Activated naive CD8-positive, alpha-beta T cell treated with anti-CD3 and anti-CD28 coated beads, Interleukin-2, amount 10 ng/mL, durations not matched to agents 7 days and 5 days (primary cell): ENCODE data around the gene CENPM. TPM values are rescaled to one million over a fixed set of nuclear protein-coding genes. Genes with fewer than 3 reads are reported as not detected.

Source experiments
- ATAC-seq: fragments of 150-1000 bp; cut with Tn5 transposase; one replicate; pipeline ENCODE4 v1.10.0; 2021; ENCODE audit warnings: low read depth, moderate library complexity
- POLR2A ChIA-PET: fragments of 350-600 bp; sonication (Branson Sonifier 250); formaldehyde crosslinking; loops from one replicate; lab custom pipeline; 2021; ENCODE audit warnings: antibody characterized with exemption; lab: Charles Lee
- DNase-seq: peaks from one replicate; pipeline ENCODE4 v3.0.0; 2021
- H3K27ac Mint-ChIP-seq: one replicate; pipeline ENCODE4 v1.8.0; 2022; ENCODE audit warnings: mild to moderate bottlenecking, mixed read lengths
- H3K27me3 Mint-ChIP-seq: one replicate; pipeline ENCODE4 v1.8.0; 2022; ENCODE audit warnings: mild to moderate bottlenecking, moderate library complexity, mixed read lengths
- H3K36me3 Mint-ChIP-seq: one replicate; pipeline ENCODE4 v1.8.0; 2021; ENCODE audit warnings: mild to moderate bottlenecking, mixed read lengths
- H3K4me1 Mint-ChIP-seq: one replicate; pipeline ENCODE4 v1.8.0; 2021; ENCODE audit warnings: mixed read lengths
- H3K4me3 Mint-ChIP-seq: one replicate; pipeline ENCODE4 v1.8.0; 2022; ENCODE audit warnings: mild to moderate bottlenecking, moderate library complexity, mixed read lengths
- H3K9me3 Mint-ChIP-seq: one replicate; pipeline ENCODE4 v1.8.0; 2021; ENCODE audit warnings: mixed read lengths
- total RNA-seq, 2 experiments: library from RNA; stranded (reverse); gene quantifications; one replicate each; pipeline ENCODE4 v1.2.3, GENCODE V29; 2021

Gene CENPM
- total RNA-seq, 2 experiments from 2014 or later, result 45.4 to 53.2 TPM

DNA sequence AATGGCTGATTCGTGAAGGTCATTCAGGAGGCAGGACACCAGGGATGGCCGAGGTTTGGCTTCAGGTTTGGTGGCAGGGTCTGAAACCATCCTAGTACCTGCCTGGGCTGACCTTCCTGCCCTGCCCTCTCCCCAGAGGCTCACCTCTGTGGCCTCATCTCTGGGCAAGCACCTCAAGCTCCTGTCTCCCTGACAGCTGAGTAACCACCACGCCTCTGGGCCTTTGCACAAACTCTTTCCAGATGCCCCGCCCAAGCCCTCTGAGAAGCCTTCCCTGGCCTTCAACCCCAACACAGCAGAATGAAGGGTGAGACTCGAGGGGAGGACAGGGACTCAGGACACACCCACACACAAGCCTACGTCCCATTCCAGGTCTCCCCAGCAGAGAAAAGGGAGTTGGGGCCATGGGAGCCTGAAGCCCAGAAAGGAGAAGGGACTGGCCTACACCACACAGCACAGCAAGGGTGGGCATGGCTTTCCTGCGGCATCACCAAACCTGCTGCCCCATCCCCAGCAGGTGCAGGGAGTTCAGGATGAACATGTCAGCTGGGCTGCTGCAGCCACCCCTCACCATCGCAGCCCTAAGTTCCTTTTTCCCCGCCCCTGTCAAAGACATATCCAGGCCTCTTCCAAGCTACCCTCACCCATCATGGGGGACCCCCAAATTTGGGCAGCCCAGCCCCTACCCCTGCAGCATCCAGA, 34.5 kb downstream of the CENPM start:
- Mint-ChIP-seq H3K27me3 (peaks cover 61% of the 10 kb centered on the region), H3K4me1 (peaks cover 19% of the 10 kb centered on the region), H3K27ac (no peak overlapping the region), H3K9me3 (no peaks in the 10 kb centered on the region), H3K36me3 (peaks cover 4% of the 10 kb centered on the region), H3K4me3 (no peak overlapping the region)
- DNase-seq, result no peak
- no peak for ATAC-seq
- POLR2A ChIA-PET, result interaction anchor here (1.2 to 1.5 kb wide), 3 partner anchors 34 to 112 kb away, joined by 3 read pairs; partner anchors contain the start of genes CCDC134 and CENPM

DNA sequence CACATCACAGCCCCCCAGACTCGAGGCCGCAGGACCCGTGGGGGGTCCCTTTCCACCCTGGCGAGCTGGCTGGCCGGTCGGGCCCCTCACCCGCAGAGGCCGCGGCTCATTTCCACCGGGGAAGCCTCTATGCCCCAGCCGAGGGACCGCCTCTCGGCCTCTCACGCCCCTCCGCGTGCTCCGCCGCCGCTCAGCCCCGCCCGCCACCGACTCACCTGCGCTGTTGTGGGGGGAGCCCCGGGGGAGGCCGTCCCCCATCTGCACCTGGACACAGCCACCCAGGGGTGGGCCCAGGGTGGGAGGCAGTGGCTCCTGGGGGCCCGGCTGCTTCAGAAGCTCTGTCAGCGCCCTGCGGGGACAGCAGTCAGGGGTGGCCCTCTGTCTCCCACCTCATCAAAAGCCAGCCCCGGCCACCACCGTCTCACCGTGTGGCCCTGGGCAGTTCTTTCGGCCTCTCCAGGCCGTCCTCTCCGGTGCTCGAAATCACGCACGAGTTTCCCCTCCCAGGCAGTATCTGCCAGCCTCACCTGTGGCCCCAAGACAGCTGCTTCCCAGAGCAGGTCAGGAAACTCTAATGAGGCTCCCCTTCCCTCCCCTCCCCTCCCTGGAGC, 35.8 kb downstream of the CENPM start:
- ATAC-seq, result no peak
- no peak for DNase-seq
- POLR2A ChIA-PET, result interaction anchor here (1.5 kb wide), 1 partner anchor 36 kb away, joined by 3 read pairs; the partner anchor contains the start of gene CENPM
- H3K9me3 Mint-ChIP-seq, result no peaks in the 10 kb centered on the region
- peak overlapping the region; percentile 35 for H3K4me3 Mint-ChIP-seq
- peaks cover 4% of the 10 kb centered on the region for H3K36me3 Mint-ChIP-seq
- peaks cover 17% of the 10 kb centered on the region for H3K4me1 Mint-ChIP-seq
- H3K27ac Mint-ChIP-seq, result no peak overlapping the region
- H3K27me3 Mint-ChIP-seq, result peaks cover 47% of the 10 kb centered on the region

DNA sequence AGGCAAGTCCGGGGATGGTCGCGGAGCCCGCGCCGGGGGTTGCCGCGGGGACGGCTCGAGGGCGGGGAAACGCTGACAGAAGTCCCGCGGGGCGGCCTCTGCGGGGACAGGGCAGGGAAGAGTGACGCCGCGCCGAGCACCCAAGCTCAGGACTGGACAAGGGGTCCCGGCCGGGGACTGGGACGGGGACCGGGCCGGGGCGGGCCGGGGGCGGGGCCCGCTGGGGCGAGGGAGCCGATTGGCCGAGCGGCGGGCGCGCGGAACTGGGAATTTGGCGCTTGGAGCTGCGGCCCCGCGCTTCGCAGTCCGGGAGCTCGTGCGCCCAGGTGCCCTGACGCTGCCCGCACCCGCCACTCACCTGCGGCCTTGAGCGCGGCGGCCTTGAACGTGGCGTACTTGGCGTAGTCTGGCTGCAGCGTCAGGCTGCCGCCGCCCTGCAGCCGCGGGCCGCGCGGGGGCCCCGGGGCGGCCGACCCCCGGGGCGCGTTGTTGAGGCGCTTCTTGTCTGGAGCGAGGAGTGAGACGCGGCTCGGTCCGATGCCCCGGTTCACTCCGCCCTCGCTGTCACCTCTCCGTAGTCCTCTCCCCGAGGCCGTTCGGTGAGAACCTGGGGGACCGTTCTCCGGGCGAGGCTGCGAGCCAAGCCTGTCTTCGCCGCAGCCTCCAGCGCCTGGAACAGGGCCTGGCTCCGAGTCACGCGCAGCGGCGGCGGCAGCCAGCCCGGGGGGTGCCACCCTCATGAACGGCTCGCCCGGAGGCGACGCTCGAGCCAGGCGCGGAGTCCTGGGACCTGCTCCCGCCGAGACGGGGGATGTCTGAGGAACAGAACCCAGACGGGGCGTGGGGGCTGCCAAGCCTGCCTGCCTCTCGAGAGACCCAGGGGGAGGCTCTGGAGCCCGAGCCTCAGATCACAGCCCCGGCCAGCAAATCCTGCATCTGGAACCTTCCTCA, 36.6 kb downstream of the CENPM start:
- peak; percentile 14 for ATAC-seq
- H3K9me3 Mint-ChIP-seq, result no peaks in the 10 kb centered on the region
- peaks cover 16% of the 10 kb centered on the region for H3K4me1 Mint-ChIP-seq
- H3K4me3 Mint-ChIP-seq, result no peak overlapping the region
- POLR2A ChIA-PET, result interaction anchor here (1.4 kb wide), 1 partner anchor 110 kb away, joined by 4 read pairs; the partner anchor contains the start of gene CCDC134
- DNase-seq, result peak; percentile 60
- no peak overlapping the region for H3K27ac Mint-ChIP-seq
- peaks cover 7% of the 10 kb centered on the region for H3K36me3 Mint-ChIP-seq
- H3K27me3 Mint-ChIP-seq, result peaks cover 39% of the 10 kb centered on the region

DNA sequence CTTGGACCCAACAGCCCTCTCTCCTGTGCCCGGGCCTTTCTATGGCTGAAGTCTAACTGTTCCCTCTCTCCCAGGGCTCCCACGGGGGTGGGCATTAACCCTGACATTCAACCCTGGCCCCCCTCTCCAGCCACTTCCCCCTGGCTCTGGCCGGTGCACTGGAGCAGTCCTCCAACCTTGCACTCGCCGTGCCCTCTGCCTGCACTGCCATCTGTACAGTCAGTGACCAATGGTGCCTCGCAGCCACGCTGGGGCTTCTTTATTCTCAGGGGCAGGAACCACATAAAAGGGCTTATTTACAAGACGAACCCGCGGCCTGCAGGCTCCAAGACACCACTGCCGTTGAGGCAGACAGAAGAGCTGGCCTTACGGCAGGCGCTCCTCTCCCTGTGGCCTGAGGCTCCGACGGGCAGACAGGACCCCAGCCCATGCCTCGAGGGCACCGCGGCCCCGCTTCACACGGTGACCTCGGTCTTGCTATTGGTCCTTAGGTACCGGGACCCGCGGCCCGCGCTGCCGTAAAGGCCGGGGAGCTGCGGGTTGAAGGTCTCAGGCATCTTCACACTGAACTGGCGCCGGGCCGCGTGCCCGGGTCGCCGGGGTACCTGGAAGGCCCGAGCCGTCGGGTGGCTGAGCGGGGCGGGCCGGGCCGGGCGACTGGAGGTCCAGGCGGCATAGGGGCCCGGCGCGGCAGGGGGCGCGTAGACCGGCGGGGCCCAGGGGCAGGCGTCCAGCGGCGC, 37.5 kb downstream of the CENPM start:
- Mint-ChIP-seq H3K4me3 (peak overlapping the region; percentile 35), H3K36me3 (peaks cover 7% of the 10 kb centered on the region), H3K27ac (no peak overlapping the region), H3K9me3 (no peaks in the 10 kb centered on the region), H3K27me3 (peaks cover 35% of the 10 kb centered on the region), H3K4me1 (peaks cover 15% of the 10 kb centered on the region)
- POLR2A ChIA-PET, result interaction anchor here (1.4 kb wide), 1 partner anchor 109 kb away, joined by 4 read pairs; the partner anchor contains the start of gene CCDC134
- DNase-seq (no peak), ATAC-seq (no peak)

DNA sequence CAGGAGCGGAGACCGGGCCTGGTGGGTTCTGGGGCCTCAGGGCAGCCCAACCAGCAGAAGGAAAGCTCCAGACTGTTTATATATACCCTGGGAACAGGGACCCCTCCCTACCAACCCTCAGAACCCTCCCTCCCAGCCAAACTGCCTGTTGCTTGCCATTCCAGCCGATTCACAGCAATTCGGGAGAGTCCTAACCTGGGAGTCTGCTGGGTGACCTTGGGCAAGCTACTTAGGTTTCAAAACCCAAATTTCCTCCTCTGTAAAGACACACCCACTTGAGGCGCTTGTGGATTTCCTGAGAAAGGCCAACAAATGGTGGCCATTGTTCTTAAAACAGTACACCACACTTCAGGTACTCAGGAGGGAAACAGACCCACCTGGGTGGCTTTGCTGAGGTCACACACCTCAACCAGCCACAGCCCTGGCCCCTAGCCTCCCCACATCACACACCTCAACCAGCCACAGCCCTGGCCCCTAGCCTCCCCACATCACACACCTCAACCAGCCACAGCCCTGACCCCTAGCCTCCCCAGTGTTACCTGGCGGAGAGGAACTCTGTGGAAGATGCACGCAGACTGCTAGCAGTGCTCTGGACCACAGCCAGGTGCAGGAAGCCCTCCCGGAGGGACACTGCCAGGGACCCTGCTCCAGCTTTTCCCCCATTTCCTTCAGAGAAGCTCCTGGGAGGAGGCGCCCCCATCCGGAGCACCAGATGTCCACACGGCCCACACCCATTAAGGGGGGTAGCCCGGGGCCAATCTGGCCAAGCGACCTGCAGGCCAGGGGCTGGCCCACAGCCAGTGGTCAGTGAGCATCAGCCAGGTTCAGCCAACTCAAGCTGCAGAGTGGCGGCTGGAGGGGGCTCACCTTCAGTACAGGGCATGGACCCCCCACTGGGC, 38.3 kb downstream of the CENPM start:
- no peak for DNase-seq

DNA sequence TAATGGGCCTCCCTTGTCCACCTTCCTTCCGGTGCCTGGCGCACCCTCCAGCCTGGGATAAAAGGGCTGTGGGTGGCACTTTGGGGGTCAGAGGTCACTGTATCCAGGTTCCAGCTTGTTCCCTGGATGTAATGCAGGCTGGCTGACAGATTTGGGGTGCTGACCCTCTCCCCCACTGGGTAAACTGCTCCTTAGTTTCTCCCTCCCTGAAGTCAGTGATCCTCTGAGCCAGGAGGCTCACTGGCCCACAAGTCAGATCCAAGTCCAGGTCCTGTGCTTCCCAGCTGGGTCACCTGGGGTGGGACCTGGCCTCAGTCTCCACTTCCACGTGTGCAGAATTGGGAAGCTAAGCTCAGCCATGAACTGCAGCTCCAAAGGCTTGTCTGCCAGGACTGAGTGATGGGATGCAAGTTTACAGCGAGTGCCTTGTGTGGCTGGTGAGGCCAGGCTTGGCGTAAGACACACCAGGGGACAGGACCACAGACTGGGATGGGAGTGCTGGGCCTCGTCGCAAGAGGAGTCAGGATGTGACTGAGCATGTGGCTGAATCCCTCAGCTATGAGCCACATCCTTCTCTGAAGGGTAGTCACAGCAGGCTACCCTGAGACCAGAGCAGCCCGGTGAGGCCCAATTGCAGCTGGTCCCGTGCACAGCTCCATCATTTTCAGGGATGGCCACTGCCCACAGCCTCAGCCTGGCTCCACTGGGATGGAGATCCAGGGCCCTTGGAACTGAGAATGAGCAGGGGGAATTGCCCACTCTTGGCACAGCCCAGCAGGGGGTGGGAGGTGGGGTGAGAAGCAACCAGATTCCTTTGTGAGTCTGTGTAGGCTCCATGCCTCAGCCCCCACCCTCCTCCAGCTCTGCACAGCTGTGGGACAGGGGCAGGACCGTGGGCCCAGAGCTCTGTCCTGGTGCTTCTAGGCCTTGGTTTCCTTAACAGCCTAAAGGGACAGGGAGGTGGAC, 39.2 kb downstream of the CENPM start:
- H3K36me3 Mint-ChIP-seq, result peaks cover 9% of the 10 kb centered on the region
- H3K9me3 Mint-ChIP-seq, result no peaks in the 10 kb centered on the region
- peaks cover 25% of the 10 kb centered on the region for H3K27me3 Mint-ChIP-seq
- H3K4me3 Mint-ChIP-seq, result no peak overlapping the region
- ATAC-seq (peak; percentile 21), DNase-seq (no peak)
- H3K27ac Mint-ChIP-seq, result no peak overlapping the region
- H3K4me1 Mint-ChIP-seq, result peaks cover 15% of the 10 kb centered on the region
- POLR2A ChIA-PET, result interaction anchor here (0.7 to 2.1 kb wide), 8 partner anchors 9 to 209 kb away, joined by 3 to 10 read pairs (median 4); partner anchors contain the start of genes MEI1 and TNFRSF13C

More for the DNA sequence above, 38.3 kb downstream of the CENPM start:
- Mint-ChIP-seq H3K4me1 (peaks cover 15% of the 10 kb centered on the region), H3K27ac (no peak overlapping the region), H3K4me3 (peak overlapping the region; percentile 69), H3K27me3 (peaks cover 33% of the 10 kb centered on the region), H3K36me3 (peaks cover 8% of the 10 kb centered on the region), H3K9me3 (no peaks in the 10 kb centered on the region)
- POLR2A ChIA-PET, result interaction anchor here (0.7 to 2.1 kb wide), 8 partner anchors 17 to 210 kb away, joined by 3 to 10 read pairs (median 4); partner anchors contain the start of genes CCDC134, MEI1 and TNFRSF13C
- ATAC-seq, result peak; percentile 53

DNA sequence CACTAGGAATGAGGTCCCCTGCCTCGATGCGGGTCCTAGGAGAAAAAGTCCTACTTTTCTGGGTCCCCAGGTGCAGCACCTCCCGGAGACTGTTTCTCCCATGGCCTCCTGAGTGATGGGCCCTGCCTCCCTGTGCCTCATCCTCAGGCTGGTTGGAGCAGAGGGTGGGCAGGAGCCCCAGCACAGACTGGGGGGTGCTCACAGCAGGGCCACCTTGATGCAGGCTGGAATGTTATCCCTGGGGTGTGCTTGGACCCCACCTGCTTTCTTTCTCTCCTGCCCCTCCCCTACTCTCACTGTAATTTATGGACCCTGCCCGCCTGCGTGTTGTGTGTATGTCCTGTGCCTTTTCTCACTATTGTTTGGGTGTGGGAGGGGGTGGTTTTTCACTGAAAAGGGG, 40.1 kb downstream of the CENPM start:
- DNase-seq, result no peak
- POLR2A ChIA-PET, result interaction anchor here (0.8 to 2.1 kb wide), 2 partner anchors 10 to 19 kb away, joined by 3 to 10 read pairs; partner anchors contain the start of gene TNFRSF13C
- peak overlapping the region; percentile 37 for H3K27ac Mint-ChIP-seq
- no peak overlapping the region for H3K4me3 Mint-ChIP-seq
- H3K36me3 Mint-ChIP-seq, result peaks cover 9% of the 10 kb centered on the region
- peaks cover 15% of the 10 kb centered on the region for H3K4me1 Mint-ChIP-seq
- no peaks in the 10 kb centered on the region for H3K9me3 Mint-ChIP-seq
- peaks cover 16% of the 10 kb centered on the region for H3K27me3 Mint-ChIP-seq
- no peak for ATAC-seq

DNA sequence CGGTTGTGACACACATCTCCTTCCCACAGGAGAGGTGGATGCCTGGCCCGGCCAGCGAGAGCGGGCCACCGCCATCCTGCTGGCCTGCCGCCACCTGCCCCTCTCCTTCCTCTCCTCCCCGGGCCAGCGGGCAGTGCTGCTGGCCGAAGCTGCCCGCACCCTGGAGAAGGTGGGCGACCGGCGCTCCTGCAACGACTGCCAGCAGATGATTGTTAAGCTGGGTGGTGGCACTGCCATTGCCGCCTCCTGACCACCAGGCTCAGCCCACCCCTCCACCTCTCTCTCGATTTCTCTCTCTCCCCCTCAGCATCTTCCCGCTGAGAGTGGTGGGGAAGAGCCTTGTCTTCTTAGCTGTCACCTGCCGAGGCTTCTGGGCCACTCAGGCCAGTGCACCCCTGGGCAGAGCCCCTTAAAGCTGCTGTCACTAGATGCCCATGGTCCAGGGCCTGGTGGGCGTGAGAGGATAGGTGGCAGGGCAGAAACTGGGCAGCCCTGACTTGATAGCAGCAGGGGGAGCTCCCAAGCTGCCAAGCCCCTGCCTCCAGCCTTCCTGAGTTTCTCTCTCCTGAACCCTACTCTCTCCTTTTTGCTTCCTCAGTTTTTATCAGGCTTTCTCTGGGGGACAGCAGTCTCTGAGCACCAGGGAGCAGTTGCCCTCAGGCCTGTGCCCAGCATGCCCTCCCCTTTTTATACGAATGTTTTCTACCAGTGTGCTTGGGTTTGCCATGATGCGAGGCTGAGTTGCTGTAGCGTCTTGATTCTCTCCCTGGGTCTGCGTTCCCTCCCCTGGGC, 41.3 kb downstream of the CENPM start:
- H3K27ac Mint-ChIP-seq, result peak overlapping the region; percentile 60
- no peaks in the 10 kb centered on the region for H3K9me3 Mint-ChIP-seq
- H3K4me3 Mint-ChIP-seq, result no peak overlapping the region
- peaks cover 10% of the 10 kb centered on the region for H3K27me3 Mint-ChIP-seq
- POLR2A ChIA-PET, result interaction anchor here (0.7 kb wide), 1 partner anchor 10 kb away, joined by 3 read pairs; no protein-coding TSS in a partner anchor
- H3K4me1 Mint-ChIP-seq, result peaks cover 15% of the 10 kb centered on the region
- DNase-seq, result no peak
- no peak for ATAC-seq
- H3K36me3 Mint-ChIP-seq, result peaks cover 12% of the 10 kb centered on the region

DNA sequence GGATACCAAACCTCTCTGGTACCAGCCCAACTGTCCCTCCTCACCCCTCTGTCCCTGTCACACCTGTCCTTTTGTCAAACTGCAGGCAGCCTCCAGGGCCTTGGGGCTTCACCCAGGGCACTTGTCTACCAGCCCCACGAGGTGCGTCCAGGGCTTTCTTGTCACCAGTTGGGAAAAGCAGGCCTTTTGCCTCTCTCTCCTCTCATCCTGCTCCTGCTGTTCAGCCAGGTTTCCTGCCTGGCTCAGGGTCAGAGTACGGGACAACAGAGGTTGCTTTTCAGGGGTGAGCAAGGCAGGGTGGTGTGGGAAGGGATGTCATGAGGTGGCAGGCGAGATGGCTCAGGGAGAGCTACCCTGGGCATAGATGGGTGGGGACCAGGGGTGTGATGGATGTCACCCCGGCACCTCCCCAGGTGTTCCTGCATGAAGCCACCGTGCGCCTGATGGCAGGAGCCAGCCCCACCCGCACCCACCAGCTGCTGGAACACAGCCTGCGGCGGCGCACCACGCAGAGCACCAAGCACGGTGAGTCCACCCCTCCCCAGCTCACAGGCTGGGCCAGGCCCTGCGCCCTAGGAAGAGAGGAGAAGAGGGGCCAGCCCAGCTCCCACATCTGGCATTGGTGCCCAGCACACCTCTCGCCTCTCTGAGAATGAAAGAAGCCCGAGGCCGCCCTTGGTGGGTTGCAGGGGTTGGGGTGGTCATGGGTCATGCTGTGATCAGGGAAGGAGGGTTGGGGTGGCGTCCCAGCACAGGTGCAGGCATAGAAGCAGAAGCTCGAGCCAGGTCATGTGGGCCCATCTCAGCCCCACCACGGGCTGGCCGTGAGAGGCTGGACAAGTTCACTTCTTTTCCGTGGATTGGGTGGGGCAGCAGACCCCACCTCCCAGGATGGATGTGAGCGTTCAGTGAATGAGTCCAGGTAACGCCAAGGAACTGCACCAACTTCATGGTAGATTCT, 42.2 kb downstream of the CENPM start:
- POLR2A ChIA-PET, result no interaction called here
- no peak for DNase-seq
- Mint-ChIP-seq H3K9me3 (no peaks in the 10 kb centered on the region), H3K4me3 (no peak overlapping the region), H3K4me1 (peaks cover 15% of the 10 kb centered on the region), H3K36me3 (peaks cover 12% of the 10 kb centered on the region), H3K27me3 (peaks cover 8% of the 10 kb centered on the region), H3K27ac (no peak overlapping the region)
- ATAC-seq, result no peak
